HG02588 (cell line): ENCODE results near the gene CTBP2.

Source experiments
- ATAC-seq: cut with Tn5 transposase; IDR thresholded peaks from one replicate; pipeline ENCODE4 v1.9.1; 2021; ENCODE audit warnings: mild to moderate bottlenecking, moderate library complexity; ENCODE audit not compliant: unreplicated experiment

CTBP2 gene

DNA sequence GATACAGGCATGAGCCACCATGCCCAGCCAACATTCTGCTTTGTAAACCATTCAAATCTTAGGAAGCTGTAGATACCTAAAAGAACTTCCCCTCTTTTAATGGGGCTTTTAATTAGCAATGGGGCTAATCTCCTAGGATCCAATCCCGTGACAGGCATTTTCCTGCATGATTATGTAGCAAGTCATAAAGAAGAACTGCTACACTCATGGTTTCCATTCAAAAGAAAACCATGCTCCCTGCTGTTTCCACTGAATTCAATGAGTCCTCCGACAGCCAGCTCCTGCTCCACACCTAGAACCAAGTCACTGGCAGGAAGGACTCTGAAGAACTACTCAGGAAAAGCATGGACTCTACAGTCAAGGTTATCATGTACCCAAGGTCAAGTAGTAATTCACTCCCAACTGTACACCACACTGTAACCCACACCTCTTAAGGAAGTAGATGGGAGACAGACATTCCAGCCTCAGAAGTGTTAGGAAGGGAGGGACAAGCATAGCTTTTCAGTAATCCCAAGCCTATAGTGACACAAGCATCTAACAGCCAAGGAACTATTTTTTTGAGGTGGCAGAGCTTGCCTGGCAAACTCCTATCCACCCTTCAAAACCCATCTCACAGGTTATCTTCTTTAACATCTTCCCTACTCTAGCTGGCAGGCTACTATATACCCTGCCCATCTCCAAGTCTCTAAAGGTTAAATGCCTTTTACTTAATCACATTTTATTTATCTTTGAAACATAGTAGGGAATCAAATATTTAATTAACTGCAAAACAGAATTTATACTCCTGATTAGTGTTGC, 47.5 kb downstream of the CTBP2 start:
- no peak for ATAC-seq

DNA sequence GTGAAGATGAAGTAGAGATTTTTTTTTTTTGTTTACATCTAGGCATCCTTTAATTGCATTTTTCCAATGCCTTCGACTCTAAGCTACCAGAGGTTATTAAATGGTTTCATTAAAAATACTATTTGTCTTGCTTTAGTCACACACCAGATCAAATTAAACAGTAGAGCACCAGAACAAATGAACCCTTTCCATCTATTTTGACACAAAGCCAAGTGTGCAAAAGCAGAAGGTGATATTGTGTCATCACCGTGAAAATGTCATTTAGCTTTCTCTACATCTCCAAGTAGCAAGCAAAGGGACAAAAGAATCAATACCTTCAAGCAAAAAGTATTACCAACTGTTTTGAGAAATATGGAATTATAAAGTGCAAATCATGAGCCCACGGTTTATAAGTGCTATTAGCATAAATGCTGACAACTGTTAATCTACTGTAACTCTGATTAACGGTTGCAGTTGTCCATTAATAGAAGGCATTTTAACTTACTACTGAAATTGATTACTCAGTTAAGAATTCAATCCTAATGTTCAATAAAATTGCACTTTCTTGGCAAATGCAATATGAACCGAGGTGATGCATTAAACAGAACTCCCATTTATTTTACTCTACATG, 49.1 kb downstream of the CTBP2 start:
- no peak for ATAC-seq

DNA sequence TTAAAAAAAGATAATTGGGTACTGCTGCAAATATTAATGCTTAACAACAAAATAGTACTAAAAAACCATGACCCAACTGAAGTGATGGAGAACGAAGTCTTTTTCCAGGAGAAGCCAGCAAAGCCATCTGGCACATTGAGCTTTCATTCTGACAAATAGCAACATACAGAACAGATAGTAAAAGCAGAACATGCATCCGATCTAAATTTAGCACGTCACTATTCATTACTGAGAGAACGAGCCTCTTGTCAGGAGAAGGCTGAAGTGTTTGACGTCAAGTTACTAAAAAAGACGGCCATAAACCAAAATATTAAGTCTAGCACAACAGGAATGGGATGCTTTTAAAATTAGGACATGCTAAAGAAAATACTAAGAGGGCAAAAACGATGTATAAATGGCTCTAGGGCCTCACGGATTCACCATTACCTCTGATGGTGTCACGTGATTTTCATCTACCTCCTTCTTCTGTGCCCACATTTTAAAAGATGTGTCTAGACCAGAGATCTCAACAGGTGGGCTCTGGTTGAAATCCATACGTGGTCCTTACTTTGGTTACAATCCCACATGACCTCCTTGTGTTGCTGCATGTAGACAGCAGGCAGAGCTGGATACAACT, 52.3 kb downstream of the CTBP2 start:
- ATAC-seq, result no peak

GRCh38 chr10:125107166-125107949, 53.0 kb downstream of the CTBP2 start:
- no peak for ATAC-seq

GRCh38 chr10:125106586-125106985, 53.8 kb downstream of the CTBP2 start:
- no peak for ATAC-seq

GRCh38 chr10:125105706-125106255, 54.6 kb downstream of the CTBP2 start:
- ATAC-seq, result no peak

DNA sequence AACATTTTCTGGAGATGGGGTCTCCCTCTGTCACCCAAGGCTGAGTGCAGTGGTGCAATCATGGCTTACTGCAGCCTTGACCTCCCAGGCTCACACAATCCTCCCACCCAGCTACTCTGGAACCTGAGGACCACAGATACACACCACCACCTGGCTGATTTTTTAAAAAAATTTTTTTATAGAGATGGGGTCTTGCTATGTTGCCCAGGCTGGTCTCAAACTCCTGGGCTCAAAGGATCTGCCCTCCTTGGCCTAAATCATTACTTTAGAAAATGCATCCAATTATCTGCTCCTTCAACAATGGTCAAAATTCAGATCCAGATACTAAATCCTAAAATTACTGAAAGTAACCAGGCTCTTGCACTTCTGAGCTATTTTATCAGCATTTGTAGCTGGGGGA, 55.2 kb downstream of the CTBP2 start:
- ATAC-seq, result no peak

GRCh38 chr10:125104559-125104958, 55.8 kb downstream of the CTBP2 start:
- ATAC-seq, result no peak

DNA sequence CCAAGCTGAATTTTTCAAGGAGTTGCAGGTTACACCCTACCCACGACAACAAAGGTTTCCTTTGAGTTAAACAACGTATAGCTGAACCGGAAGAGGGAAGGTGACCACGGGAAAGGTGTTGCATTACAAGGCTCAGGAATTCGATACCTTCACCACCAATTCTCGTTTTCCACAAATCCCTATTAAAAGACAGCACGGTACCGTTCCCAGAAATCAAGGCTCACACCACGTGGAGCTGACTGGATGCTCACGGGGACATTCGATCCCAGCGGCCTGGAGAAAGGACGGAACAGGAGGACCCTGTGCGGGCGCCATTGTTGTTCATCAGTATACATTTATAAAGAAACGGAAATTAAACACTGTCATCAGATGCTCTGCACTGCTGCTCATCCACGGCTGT, 56.4 kb downstream of the CTBP2 start:
- no peak for ATAC-seq

GRCh38 chr10:125103466-125103865, 56.9 kb downstream of the CTBP2 start:
- no peak for ATAC-seq

GRCh38 chr10:125102821-125103220, 57.5 kb downstream of the CTBP2 start:
- ATAC-seq, result no peak

DNA sequence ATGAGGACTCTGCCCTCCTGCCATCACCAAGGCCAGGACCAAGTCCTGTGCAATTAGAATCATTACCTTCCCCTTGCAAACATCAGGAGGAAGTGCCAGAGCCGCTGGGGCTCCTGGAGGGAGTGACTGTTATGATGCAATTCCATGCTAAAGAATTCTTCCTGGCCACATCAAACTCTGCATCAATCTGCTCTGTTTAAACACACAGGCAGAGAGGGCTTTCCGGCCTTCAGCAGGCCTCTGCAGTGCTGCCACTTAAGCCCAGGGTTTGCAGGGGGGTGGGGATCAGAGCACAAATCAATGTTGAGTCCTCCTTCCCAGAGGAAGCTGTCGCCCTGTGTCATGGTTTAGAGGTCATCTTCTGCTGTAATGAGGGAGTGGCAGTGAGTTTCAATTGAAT, 58.1 kb downstream of the CTBP2 start:
- ATAC-seq, result no peak

GRCh38 chr10:125101581-125101980, 58.8 kb downstream of the CTBP2 start:
- no peak for ATAC-seq

DNA sequence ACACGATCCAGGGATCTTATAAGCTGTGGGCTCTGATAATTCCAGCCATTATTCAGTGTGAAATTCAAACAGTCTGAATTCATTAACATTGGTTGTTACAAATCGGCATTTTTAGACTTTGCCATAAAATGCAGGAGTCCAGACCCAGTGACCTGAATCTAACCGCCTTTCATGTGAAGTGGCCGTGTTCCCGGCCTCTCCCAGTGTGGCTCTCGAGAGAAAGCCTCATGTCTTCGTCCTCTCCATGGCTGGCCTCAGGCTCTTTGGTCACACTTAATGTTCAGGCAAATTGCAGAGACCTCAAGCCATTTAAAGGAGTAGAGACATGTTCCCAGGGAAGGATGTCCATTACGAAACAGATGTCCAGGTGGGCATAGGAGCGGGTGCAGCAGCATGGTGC, 59.3 kb downstream of the CTBP2 start:
- ATAC-seq, result no peak

DNA sequence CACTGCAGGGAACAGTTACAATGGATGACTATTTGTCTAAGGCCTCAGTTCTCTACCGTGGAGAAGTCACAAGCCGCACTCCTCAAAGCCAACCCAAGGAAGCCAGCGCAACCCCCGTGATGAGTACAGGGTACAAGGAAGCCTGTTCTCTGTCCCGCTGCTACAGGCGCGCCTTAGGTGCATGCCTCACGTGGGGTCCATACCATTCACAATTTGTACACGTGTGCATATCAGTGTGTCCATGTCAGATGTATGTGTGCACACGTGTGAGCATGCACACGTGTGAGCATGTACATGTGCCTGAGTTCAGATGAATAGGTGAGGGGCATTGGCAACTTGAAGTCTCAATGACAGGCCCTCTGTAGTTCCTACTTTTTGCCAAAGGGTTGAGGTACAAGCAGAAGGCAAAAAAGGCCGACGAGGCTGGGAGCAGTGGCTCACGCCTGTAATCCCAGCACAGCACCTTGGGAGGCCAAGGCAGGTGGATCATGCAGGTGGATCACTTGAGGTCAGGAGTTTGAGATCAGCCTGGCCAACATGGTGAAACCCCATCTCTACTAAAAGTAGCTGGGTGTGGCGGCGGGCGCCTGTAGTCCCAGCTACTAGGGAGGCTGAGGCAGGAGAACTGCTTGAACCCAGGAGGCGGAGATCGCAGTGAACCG, 62.8 kb downstream of the CTBP2 start:
- ATAC-seq, result no peak

DNA sequence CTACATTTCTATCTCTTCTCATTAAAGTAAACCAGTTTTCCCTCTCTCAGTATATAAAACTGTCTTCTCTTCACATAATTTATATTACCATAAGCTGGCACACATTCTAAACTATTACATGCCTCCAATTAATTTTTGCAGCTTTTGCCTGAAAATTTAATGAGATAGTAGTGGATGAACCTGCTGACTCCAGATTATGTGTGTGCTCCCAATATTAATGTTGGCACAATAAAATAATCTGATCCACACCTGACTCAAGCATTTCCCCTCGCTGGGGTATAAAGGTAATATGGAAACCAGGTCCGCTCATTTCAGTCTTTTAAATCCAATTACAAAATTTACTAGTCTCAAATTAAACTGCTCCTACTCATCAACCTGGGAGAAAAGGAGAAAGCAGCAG, 63.4 kb downstream of the CTBP2 start:
- ATAC-seq, result no peak

DNA sequence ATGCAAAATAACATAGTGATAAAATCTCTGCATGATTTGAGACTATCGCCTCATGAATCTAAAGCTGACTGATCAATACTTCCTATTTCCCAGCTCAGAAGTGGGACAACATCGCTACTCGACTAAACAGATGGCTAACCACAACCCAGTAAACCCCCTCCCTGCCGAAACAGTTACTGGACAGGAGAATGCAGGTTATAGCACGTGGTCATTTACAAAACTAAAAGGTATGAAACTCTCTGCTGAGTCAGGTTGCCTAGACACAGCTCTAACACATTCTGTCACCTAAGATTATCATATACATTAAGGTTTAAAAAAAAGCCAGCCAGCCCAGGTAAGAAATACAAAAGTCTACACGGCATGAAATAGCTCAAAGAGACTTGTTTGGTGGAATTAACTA, 64.0 kb downstream of the CTBP2 start:
- no peak for ATAC-seq

- ATAC-seq, result no peak
Measured at GRCh38 chr10:125095776-125096175, 64.6 kb downstream of the CTBP2 start.

DNA sequence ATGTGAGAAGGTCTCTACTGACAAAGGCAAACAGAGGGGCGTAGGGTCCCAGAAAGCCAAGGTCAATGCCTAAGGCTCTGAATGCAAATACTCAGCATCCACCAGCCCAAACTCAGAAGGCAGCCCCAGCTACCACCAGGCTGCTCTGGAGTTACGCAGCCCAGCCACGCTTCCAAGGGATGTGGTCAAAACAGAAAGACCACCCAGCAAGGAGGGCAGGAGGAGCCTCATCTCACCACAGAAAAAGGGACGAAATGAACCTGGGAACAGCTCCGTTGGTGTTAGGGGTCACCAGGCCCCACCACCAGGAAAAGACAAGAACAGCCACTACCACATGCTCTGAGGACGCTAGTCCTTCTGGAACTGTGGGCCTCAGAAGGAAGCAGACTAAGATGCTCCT, 65.1 kb downstream of the CTBP2 start:
- no peak for ATAC-seq

DNA sequence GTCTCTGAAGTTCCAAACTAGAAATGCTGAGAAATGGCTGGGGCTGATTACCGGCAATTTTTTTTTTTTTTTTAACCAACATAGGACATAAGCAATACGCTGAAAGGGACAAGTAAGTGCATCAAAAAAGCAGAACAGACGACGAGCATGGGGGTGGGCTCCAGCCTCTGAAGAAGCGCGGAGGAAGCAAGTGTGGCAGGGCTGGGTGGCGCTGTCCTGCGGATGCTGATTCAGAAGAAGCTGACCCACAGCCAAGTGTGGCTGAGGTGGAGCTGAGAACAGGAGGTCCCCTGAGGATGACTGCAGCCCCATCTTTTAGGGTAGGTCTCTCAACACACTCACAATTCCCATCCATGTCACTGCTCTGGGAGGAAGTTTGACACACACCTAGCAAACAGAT, 65.6 kb downstream of the CTBP2 start:
- no peak for ATAC-seq
